BE2C (cell line): ENCODE measurements around the gene KAZN.

Source experiments
- DNase-seq: peaks from one replicate; pipeline ENCODE4 v3.0.0-alpha.2; 2020
- H3K27me3 ChIP-seq: fragments of 250-450 bp; sonication (Bioruptor Pico); 2 replicates; pipeline ENCODE4 v1.5.1; 2020; ENCODE audit warnings: mild to moderate bottlenecking
- H3K36me3 ChIP-seq: fragments of 250-450 bp; sonication (Bioruptor Pico); 2 replicates; pipeline ENCODE4 v1.5.1; 2020; ENCODE audit warnings: mild to moderate bottlenecking
- H3K4me1 ChIP-seq: fragments of 250-450 bp; sonication (Bioruptor Pico); 2 replicates; pipeline ENCODE4 v1.5.1; 2020
- H3K4me3 ChIP-seq: 2 replicates; pipeline ENCODE4 v1.5.1; 2011; ENCODE audit warnings: low read depth, low read length
- H3K9me3 ChIP-seq: fragments of 250-450 bp; sonication (Bioruptor Pico); 2 replicates; pipeline ENCODE4 v1.5.1; 2020
- CTCF ChIP-seq: IDR thresholded peaks from 2 replicates; pipeline ENCODE4 v1.5.1; 2012; ENCODE audit warnings: mild to moderate bottlenecking, low read depth, low read length

Gene KAZN

DNA sequence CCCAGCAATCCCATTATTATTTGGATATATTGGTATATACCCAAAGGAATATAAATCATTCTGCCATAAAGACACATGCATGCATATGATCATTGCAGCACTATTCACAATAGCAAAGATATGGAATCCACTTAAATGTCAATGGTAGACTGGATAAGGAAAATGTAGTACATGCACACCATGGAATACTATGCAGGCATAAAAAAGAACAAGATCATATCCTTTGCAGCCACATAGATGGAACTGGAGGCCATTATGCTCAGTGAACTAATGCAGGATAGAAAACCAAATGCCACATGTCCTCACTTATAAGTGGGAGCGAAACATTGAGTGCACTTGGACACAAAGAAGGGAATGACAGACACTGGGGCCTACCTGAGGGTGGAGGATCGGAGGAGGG lies 24.6 kb downstream of the KAZN start:
- no peak for TF ChIP-seq CTCF
- no peaks in the 10 kb centered on the region for H3K36me3 ChIP-seq
- DNase-seq, result no peak

GRCh38 chr1:14624941-14625340 lies 26.5 kb downstream of the KAZN start:
- no peak for DNase-seq
- H3K9me3 ChIP-seq, result no peaks in the 10 kb centered on the region
- H3K27me3 ChIP-seq, result no peaks in the 10 kb centered on the region
- TF ChIP-seq CTCF, result no peak
- H3K36me3 ChIP-seq, result no peaks in the 10 kb centered on the region
- H3K4me1 ChIP-seq, result no peaks in the 10 kb centered on the region
- H3K4me3 ChIP-seq, result no peak overlapping the region

More for the DNA sequence above, 24.6 kb downstream of the KAZN start:
- Histone ChIP-seq H3K27me3 (no peaks in the 10 kb centered on the region), H3K9me3 (no peaks in the 10 kb centered on the region), H3K4me1 (no peaks in the 10 kb centered on the region), H3K4me3 (no peak overlapping the region)

DNA sequence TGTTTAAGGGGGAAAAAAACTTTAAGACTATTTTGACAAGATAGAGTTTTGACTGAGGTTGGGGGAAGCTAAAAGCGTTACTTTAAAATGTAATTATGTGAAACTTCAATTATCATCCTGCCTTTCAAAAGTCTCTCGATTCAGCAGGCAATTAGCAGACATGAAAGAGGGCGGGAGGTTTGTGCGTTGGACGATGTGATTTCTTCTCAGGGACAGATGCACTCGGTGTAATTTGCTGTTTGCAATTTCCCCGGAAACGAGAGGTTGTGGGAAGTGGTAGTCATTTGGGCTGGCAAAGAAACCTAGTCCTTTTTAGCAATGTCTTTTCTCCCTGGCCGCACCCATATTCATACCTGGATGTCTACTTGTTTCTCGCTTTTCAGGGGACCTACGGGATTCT lies 27.1 kb downstream of the KAZN start:
- no peak for DNase-seq
- H3K36me3 ChIP-seq, result no peaks in the 10 kb centered on the region
- H3K4me1 ChIP-seq, result no peaks in the 10 kb centered on the region
- H3K9me3 ChIP-seq, result no peaks in the 10 kb centered on the region
- no peaks in the 10 kb centered on the region for H3K27me3 ChIP-seq
- no peak for TF ChIP-seq CTCF
- no peak overlapping the region for H3K4me3 ChIP-seq

DNA sequence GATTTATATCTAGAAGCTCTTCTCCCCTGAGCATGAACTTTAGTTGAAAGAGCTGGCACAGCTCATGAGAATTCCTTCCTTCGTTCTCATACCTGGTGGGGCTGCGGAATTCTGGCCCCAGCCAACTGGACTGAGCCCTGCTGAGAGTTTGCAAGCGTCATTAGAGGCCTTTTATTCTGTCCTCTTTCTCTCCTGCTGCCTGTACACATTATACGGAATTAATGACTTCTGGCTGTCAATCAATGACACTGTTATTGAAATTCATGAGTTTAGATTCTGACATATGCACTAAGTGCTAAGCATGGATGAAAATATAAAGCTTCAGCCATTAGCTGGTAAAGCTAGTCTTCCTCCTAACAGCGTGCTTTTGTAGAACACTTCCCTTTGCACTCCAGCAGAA lies 27.5 kb downstream of the KAZN start:
- Histone ChIP-seq H3K9me3 (no peaks in the 10 kb centered on the region), H3K36me3 (no peaks in the 10 kb centered on the region), H3K4me1 (no peaks in the 10 kb centered on the region), H3K27me3 (no peaks in the 10 kb centered on the region), H3K4me3 (no peak overlapping the region)
- no peak for DNase-seq
- TF ChIP-seq CTCF, result no peak

DNA sequence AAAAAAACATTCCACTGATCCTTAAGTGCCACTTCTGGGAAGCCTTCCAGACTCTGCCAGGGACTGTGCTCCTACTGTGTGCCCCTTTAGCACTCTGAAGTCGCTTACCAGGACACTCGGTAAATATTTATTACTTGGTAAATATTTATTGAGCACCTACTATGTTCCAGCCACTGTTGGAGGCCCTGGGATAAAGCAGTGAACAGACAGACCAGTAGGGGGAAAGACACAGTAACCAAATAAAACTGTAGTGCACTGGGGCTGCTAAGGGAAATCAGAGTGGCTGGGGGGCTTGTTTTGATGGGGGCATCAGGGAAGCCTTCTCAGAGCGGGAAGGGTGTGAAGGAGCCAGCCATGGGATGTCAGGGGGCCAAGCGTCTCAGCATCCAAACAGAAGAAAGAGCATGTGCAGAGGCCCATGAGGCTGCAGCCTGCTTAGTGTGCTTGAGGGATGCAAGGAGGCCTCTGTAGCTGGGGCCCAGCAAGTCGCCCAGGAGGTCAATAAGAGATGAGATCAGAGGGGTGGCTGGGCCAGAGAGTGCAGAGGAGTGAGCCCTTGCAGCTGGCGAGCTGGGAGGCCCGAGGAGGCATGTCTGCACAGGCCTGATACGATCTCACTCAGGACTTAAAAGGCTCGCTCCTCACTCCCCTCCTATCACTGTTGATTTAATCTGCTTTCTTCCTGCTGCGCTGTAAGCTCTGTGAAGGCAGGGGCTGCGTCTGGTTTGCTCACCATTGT lies 28.6 kb downstream of the KAZN start:
- Histone ChIP-seq H3K9me3 (no peaks in the 10 kb centered on the region), H3K4me3 (no peak overlapping the region), H3K27me3 (no peaks in the 10 kb centered on the region), H3K4me1 (no peaks in the 10 kb centered on the region), H3K36me3 (no peaks in the 10 kb centered on the region)
- DNase-seq, result peak; percentile 9
- TF ChIP-seq CTCF, result no peak

DNA sequence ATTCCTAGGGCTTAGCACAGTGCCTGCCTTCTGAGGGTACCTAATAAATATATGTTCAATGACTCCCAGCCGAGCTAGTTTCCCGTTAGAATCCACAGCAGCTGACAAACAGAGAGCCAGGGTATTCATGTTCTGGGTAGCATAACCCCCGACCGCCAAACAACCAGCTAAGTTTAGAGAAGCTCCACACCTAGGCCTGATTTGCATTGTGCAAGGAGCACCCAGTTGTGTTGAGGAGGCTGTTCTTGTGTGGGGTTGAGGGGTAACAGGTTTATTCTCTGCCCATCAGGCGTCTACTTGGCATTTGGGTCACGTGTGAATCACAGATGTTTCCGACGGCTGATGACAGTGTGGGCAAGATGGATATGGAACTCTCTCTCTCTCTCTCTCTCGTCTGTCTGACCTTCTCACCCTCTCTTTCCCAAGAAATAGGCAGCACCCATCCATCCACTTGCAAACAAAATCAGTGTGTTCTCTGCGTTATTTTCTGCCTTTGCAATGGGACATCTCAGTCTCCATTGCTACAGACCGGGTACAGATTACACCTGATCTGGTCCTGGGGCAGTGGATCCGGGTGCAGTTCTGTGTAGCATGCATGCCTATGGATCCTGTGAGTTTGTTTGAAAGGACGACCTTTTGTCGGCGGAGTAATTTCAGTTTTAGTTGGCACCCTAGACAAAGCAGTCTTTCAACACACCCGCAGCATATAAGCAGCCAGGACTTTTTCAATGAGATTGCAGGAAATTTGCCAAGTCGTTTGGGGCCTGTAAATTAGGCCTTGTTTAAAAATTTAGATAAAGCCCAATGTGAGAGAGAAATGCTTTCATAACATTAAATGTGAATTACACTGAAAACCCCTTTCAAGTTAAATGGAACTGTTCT lies 29.4 kb downstream of the KAZN start:
- no peak for TF ChIP-seq CTCF
- Histone ChIP-seq H3K4me3 (no peak overlapping the region), H3K4me1 (no peaks in the 10 kb centered on the region), H3K27me3 (no peaks in the 10 kb centered on the region), H3K9me3 (no peaks in the 10 kb centered on the region), H3K36me3 (no peaks in the 10 kb centered on the region)
- DNase-seq, result no peak
